Measurements from ENCODE around the gene GAS2. TPM values are rescaled to one million over a fixed set of nuclear protein-coding genes. Genes with fewer than 3 reads are reported as not detected.

Gene GAS2
- total RNA-seq, 1 donor from 2014 or later: 10.3 TPM

GRCh38 chr11:22830082-22830414, 163.6 kb downstream of the GAS2 start:
- no peak for DNase-seq (ENCODE audit: low read depth)
- peak overlapping the region; percentile 42 for H3K4me3 ChIP-seq (ENCODE audit: low read depth, low read length)
- TF ChIP-seq CTCF (conservative IDR thresholded peaks at IDR 0.05; ENCODE audit: low read depth, low read length): no peak

GRCh38 chr11:22832315-22833015, 166.1 kb downstream of the GAS2 start:
- TF ChIP-seq CTCF (conservative IDR thresholded peaks at IDR 0.05; ENCODE audit: low read depth, low read length): no peak
- H3K4me3 ChIP-seq (ENCODE audit: low read depth, low read length): no peak overlapping the region
- peak; percentile 6 for DNase-seq (ENCODE audit: low read depth)

DNA sequence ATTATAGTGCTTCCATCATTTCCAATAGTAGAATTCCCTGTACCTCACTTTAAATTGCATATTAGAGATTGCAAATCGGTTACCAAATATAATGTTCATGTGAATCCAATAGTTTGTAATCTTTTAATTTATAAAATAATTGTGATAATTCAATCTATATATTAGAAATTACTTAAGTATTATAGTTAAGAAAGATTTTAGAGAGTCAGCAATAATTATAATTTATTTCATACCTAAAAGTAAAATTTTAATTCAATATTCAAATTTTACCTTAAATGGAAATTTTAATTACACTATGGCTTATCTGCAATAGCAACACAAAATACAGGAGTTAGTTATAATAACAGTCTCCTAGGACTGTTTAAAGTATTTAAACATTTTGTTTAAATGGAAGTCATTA, 180.3 kb downstream of the GAS2 start:
- no peak for DNase-seq (ENCODE audit: low read depth)
- no peak overlapping the region for H3K4me3 ChIP-seq (ENCODE audit: low read depth, low read length)
- no peak for TF ChIP-seq CTCF (conservative IDR thresholded peaks at IDR 0.05; ENCODE audit: low read depth, low read length)

- TF ChIP-seq CTCF (conservative IDR thresholded peaks at IDR 0.05; ENCODE audit: low read depth, low read length): no peak
- no peak for DNase-seq (ENCODE audit: low read depth)
- H3K4me3 ChIP-seq (ENCODE audit: low read depth, low read length): no peak overlapping the region
Measured at GRCh38 chr11:22851477-22851876, 185.1 kb downstream of the GAS2 start.

DNA sequence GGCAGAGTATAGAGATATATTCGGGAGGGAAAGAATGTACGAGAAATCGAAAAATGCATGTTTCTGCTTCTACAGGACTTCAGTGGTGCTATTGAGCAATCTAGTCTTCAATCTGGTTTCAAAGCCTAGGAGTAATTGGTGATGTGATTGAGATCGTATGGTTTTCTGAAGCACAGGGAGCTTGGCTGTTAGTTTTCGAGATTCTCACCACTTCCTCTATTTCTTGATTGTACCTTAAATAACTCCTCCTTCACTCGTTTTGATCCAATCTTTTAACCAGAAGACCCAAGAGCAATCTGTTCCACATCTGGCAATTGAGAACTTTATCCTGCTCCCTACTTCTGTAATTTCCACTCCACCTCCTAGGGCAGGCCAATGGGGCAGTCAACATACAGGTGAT, 193.3 kb downstream of the GAS2 start:
- no peak for DNase-seq (ENCODE audit: low read depth)
- TF ChIP-seq CTCF (conservative IDR thresholded peaks at IDR 0.05; ENCODE audit: low read depth, low read length): no peak
- H3K4me3 ChIP-seq (ENCODE audit: low read depth, low read length): no peak overlapping the region

DNA sequence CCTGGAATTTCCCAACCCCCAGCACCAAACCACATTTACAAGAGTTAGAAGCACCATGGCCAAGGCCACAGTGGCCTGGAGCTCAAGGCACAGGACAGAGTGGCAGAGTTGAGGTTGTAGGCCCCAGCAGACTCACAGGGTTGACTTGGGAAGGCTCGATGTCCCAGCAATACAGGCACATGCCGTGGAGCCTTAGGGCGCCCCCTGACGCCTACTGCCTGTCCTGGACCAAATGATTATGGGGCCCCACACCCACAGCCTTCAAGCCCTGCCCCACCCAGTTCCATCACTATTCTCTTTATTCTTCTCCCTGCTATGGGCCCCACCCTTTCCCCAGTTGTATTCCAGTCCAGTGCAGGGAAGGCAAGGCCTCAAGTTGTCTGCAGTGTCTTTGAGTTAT, 193.8 kb downstream of the GAS2 start, which contains the start of gene CCDC179:
Gene CCDC179 (minus strand): TSS at position 234 of the 400 bp plus-strand sequence. CDS start 53 bp downstream, at position 181.
- no peak within 1 kb of the TSS for H3K4me3 ChIP-seq (ENCODE audit: low read depth, low read length)
- no peak for TF ChIP-seq CTCF (conservative IDR thresholded peaks at IDR 0.05; ENCODE audit: low read depth, low read length)
- no peak for DNase-seq (ENCODE audit: low read depth)

Other genes with a start within 250 kb of the GAS2 start
- gene FANCF, start 40.8 kb upstream of the GAS2 start, total RNA-seq: 12.2 and 13.7 TPM in 2 replicates
- 13.0 and 14.8 TPM in 2 replicates for gene SVIP, start 163.2 kb downstream of the GAS2 start, total RNA-seq
- gene CCDC179, start 193.9 kb downstream of the GAS2 start, total RNA-seq: not detected in 2 replicates